Fibroblast of the aortic adventitia (primary cell): ENCODE measurements around the gene RNU1-4. TPM values are rescaled to one million over a fixed set of nuclear protein-coding genes. Genes with fewer than 3 reads are reported as not detected.
"Not testable (repeated sequence)": the region's sequence is repeated elsewhere in the genome, so short reads cannot be mapped to it uniquely, and the experiment has no call there.

Experiments used
- DNase-seq: peaks from one replicate; pipeline ENCODE4 v3.0.0-alpha.2; 2010; ENCODE audit warnings: low read depth
- H3K4me3 ChIP-seq: 2 replicates; pipeline ENCODE4 v1.5.1; 2011; ENCODE audit warnings: low read depth, mild to moderate bottlenecking, control low read depth, low read length, moderate library complexity
- total RNA-seq: library from RNA; depleted of rRNA; stranded (reverse); fragments of >200 nt; gene quantifications from 2 replicates; pipeline ENCODE4 v1.2.3, GENCODE V29; 2012; ENCODE audit warnings: low replicate concordance

The RNU1-4 gene
- total RNA-seq, 1 donor, result under 0.01 TPM

DNA sequence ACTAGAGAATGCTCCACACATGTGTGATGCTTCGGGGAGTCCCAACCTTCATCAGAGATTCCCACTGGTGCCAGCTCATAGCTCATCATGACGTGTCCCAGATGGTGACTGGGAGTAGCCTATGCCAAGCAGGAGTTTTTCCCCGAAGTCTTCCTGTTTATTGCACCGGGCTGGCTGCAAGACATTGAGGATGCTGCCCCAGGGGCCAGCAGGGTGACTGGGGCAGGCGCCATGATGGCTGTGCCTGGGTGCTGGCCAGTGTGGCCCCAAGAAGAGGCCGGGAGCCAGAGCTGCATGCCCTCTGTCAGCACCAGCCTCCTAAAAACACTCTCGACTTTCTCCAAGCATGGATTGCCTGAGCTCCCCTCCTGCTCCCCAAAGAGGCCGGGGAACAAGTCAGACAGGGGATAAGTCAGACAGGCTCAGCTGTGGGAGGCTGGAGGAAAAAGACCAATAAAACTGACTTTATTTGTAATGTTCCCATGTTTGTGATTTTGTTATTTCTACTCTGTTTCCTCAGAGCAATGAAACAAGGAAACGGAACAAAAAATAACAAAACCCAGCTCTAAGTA lies 24.0 kb downstream of the RNU1-4 start:
- DNase-seq, result peak; percentile 4
- H3K4me3 ChIP-seq, result not testable (repeated sequence)

DNA sequence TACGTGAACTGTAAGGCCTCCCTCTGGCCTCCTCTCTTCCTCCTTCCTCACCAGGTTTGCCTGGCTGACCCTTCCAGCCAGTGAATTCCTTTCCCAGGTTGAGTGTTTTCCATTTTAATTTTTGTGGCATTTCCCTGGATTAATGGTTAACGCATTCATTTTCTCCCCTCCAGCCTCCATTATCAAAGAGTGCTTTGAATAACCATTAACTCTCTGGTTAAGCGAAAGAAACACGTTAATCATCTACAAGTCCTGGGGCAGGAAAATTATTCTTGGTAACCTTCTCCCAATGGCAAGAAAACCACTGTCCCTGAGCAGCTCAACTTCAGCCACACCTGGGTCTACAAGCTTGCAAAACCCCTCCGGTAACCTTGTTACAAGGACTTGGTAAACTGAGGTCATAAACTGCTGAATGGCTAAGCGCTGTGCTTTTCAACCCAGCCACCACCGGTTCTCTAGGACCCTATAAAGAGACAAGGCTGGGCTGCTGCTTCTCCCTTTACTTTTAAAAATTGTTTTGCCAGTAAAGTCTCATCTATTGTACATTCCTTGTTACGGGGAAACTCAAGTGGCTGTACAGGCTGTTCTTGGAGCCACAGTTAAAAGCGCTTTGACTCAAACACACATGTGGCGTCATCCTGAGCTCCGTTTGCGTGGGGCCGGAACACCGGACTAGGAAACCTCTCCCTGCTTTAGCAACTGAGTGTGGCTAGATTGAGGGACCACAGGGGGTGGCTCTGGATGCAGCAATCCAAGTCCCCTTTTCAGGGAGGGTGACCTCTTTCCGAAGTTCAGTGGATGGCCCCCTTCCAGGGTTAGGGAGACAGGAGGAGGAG lies 24.7 kb downstream of the RNU1-4 start:
- DNase-seq, result not testable (repeated sequence)

DNA sequence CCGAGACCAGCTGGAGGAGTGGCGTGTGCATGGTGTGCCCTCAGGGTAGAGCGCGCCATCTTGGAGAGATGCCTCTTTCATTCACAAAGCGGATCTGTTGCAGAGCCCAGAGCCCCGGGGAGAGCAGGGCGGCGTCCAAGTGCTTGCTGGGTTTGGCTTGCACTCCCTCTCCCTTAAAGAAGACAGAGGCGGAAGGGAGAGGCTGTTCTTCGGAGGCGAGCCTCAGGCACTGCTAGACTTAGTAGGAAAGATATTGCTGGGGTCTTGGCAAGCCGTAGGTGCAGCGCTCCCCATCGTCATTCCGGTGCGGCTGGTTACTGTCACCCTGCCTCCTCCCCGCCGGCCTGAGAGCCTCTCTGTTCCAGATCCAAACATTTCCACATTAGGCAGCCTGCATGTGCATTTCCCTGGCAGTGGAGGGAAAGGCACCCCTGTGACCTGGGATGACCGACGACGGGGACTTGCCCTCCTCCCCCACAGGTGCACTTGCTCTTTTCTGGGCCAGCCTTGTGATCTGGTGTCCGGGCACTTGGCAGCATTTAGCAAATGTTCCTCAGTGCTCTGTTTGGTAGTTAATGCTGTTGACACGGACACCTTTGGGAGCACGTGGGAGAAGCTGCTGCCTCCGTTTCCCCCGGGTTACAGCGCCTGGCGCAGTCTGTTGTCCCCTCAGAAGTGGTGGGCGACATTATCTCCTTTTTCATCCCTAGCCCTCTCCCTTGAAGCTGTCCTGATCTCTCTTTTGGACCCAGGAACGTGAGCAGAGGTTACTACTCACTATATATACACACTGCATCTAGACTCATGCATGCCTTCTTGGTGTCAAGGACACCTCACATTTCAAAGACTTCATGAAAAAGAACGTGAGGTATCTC lies 25.7 kb downstream of the RNU1-4 start:
- peak; percentile 18 for DNase-seq
- H3K4me3 ChIP-seq, result not testable (repeated sequence)

More for the DNA sequence above, 24.7 kb downstream of the RNU1-4 start:
- not testable (repeated sequence) for H3K4me3 ChIP-seq

DNA sequence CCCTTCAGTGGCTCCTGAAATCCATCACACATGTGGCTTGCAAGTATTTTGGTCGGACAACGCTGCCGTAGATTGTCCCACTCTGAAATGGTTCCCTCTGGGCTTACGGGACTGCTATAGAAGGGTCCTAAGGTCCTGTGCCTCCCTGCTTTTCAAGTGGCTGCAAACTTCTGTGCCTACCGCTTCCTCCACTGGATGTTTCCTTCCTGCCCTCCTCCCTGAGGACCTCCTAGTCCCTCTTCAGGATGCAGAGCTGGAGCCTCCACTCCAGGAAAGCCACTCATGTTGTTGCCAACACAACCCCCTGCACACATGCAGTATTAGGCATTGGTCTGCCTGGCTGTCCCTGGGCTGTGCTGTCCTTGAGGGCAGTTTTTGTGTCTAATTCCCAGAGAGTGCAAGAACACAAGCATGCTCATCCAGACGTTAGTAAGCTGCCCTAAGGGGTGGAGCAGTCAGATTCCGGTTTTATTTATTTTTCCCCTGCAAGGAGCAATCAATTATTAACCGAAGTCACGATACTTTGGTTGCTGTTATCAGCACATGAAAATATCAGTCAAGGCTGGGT lies 26.5 kb downstream of the RNU1-4 start:
- not testable (repeated sequence) for DNase-seq

DNA sequence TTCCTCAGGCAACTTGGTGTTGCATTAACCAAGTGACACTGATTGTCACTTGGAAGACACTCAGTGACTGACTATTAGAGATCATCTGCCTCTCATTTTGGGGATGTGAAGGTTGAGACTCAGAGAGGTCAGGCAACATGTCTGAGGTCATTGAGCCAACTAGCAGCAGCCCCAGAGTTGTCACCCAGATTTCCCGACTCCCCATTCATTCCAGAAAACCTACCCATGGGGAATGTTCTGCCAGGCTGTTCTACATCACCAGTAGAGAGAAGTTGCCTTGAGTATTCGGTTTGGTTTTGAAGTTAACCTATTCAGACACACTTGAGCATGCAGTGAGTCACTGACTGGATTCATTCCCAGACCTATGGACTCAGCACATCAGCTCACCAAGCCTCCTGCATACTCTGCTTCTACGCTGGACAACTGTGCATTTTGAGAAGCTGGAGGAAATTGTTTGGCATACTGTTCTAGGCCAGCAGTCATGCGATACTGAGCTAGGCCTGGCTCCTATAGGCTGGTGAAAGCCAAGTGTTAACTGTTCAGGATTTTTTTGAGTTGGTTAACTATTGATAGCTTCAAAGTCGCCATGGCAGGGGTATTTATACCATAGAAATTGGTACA lies 29.9 kb downstream of the RNU1-4 start:
- H3K4me3 ChIP-seq, result not testable (repeated sequence)
- DNase-seq, result peak; percentile 87

More for the DNA sequence above, 26.5 kb downstream of the RNU1-4 start:
- H3K4me3 ChIP-seq, result not testable (repeated sequence)

DNA sequence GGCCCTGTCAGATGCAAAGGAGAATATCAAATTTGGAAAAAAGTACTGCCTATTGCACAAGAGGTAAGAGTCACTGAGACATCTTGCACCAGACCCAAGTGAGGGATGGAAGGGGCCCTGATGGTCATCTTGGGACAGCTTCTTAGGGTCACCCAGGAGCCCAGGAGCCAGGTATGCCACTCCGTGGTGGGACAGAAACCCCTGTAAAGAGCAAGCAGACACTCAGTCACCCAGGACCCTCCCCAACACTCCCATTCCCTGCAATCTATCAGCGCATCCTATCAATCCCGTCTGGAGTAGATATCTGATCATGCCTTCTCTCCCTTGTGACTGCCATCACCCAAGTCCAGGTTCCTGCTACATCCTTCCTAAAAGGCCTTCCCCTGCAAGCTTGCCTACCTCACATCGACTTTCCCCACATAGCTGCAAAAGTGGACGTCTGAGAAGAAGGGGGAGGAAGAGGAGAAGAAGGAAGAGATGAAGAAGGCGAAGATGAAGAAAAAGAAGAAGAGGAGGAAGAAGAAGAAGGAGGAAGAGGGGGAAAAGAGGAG lies 30.7 kb downstream of the RNU1-4 start:
- DNase-seq, H3K4me3 ChIP-seq: not testable (repeated sequence)

DNA sequence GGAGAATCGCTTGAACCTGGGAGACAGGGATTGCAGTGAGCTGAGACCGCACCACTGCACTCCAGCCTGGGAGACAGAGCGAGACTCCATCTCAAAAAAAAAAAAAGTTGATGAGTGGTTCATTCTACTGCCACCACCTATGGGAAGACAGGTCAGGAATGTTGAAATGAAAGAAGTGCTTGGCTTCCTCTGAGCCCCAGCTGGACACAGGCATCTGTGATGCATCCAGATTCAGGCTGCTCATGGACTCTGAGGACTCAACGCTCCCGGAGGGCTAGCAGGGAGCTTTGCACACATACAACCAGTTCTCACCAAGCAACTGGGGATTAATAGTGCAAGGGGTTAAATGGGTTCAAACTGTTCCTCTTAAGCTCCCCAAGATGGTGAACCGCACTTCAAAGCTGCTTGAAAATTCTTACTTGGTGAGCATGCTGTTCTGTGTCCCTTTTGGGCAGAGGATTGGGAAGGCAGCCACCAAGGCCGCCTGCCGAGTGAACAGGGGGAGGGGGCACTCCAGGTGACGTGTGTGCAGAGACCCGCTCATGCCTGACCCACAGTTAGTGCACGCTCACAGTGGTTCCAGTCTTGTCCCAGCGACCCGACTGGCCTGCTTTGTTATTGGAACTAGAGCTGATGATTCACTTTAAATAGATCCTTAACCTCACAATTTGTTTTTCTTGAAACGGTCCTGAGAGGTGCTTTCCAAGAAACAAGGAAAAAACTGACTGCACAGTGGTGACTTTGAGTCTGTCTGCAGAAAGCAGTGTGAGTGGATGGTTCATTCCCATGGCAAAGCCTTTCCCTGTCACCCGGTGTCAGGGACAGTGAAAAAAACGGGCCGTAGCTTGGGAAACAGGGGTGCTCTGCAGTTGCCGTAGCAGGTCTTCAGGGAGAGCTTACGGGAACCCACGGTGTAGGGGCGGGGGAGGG lies 32.2 kb downstream of the RNU1-4 start:
- peak; percentile 18 for DNase-seq
- H3K4me3 ChIP-seq, result not testable (repeated sequence)

DNA sequence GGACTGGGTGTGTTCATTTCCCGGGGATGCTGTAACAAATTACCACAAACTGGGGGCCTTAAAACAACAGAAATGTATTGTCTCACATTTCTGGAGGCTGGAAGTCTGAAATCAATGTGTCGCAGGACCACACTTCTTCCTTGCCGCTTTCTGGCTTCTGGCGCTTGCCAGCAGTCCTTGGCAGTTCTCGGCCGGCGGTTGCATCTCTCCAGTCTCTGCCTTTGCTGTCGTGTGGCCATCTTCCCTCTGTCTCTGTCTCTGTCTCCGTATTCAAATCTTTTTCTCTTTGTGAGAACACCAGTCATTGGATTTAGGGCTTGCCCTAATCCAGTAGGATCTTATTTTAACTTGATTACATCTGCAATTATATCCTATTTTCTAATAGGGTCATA lies 32.9 kb downstream of the RNU1-4 start:
- not testable (repeated sequence) for DNase-seq, H3K4me3 ChIP-seq

DNA sequence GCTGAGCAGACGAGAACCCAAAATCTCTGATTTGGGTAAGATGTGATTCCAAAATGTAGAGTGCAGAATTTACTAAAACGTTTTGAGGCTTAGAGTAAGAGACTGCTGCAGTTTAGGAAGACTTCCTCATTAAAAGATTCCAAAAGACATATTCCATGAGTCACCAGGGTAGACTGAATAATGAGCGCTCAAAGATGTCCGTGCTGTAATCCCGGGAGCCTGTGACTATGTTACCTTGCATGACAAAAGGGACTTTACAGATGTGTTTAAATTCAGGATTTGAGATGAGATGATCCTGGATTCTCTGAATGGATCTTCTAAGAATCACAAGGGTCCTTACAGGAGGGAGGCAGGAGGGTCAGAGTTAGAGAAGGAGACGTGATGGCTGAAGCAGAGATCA lies 33.4 kb downstream of the RNU1-4 start:
- DNase-seq, H3K4me3 ChIP-seq: not testable (repeated sequence)

DNA sequence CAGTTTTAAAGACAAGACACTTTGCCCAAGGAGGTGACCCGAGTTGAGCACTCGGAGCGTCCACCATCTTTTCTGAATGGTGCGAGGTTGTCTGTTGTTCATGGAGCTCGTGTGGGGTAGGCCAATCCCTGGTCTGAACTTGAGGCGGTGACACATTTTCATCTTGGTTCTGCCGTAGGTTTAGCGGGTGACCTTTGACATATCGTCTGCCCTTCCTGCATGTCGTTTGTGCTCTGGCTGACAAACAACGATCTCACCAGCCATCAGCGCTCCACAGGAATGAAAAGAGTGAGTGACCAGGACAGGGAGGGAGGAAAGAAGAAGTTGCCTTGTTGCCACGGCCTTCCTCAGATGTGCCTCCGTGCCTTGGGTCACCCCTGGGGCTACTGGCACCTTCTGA lies 34.5 kb downstream of the RNU1-4 start:
- H3K4me3 ChIP-seq, DNase-seq: not testable (repeated sequence)

DNA sequence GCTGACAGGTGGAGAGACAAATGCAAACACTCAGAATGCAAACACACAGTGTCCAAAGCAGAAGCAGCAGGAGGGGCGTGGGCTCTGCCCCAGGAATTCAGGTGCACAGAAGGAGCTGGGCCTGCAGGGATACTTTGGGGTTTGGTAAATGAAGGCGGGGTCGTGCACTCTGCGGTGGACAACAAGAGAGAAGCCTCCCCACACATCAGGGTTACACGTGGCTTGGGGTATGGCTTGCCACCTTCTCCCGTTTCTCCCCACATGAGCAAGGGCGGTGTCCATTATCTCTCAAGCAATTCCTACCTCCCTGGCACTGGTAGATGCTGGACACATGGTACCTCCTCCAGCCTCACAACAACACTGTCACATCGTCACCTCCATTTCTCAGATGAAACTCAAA lies 35.0 kb downstream of the RNU1-4 start:
- H3K4me3 ChIP-seq, DNase-seq: not testable (repeated sequence)

DNA sequence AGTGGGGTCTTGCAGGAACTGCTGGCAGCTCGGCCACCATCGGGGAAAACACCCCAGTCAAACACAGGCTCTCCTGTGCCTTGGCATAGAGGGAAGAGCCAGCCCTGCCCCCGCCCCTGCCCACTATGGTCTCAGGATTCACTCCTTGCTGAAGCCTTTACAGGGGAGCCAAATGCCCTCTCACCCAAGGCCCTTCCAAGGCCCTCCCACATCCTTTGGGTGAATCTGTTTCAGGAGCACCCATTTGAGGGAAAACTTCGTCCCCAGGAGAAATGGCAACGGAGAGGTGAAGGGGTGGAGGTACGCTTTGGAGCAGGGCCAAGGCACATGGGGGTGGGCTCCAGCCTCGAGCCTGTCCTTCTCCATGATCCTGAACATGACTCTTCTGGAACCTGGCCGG lies 35.9 kb downstream of the RNU1-4 start:
- not testable (repeated sequence) for DNase-seq, H3K4me3 ChIP-seq

DNA sequence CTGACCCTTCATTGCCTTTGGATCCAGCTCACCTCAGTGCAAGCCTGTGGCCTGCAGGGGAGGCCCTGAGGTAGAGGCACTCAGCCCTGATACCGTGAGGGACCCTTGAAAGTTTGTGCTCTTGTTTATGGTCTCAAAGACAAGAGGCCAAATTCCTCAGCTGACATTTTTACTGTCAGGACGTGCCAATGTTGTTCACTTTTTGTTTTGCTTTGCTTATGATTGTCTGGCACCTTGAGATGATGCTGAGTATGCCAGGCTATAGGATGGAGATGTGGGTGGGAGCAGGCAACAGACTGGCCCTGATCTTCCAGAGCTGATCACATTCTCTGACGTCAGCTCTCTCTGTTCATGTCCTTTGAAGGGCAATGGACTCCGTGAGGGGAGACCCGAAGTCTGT lies 36.5 kb downstream of the RNU1-4 start:
- not testable (repeated sequence) for H3K4me3 ChIP-seq, DNase-seq

DNA sequence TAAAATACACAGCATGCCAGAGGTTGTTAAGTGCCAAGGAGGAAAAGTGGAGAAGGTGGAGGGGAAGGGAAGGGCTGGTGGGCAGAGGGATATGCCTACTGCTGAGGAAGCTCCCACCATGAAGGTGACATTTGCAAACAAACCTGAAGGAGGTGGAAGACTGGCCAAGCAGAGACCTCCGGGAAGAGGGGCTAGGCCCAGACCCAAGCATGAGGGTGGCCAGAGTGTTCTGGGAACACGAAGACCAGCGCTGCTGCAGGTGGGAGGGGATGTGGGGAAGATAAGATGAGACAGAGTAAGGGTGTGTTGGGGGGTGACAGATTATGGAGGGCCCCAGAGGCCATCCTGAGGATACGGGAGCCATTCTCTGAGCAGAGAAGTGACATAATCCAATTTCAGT lies 37.5 kb downstream of the RNU1-4 start:
- not testable (repeated sequence) for H3K4me3 ChIP-seq, DNase-seq

DNA sequence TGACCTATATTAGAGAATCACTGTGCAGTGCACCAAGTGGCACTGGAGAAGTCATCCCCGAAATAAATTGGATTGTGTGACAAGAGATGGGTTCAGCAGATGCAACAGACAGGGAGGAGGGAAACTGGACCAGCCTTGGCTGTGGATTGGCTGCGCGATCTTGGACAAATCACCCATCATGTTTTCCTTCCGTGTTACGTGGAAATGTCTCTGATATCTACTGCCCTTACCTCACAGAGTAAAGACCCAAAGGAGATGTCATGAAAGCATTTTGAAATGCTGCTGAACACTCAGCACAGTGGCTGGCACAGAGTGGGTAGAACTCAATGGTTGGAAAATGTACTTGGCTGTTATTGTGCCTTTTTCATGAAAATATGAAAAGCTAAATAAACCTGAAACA lies 39.2 kb downstream of the RNU1-4 start:
- not testable (repeated sequence) for H3K4me3 ChIP-seq, DNase-seq

DNA sequence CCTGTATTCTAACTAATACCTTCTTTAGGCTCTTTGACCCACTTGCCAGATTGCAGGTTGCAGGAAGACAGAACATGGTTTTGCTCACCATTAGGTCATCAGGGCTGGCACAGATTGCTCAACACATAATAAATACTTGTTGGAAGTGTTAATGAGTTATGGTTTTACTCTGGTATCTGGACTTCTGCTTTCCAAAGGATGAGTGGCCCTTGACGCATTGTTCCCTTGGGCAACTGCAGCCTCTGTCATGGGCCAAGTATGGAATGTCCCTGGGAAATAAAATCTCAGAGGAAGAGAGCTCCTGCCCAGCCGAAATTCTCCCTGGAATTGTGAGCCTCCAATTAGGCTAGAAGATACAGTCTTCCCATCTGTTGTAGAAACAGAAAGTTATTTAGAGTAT lies 40.7 kb downstream of the RNU1-4 start:
- not testable (repeated sequence) for DNase-seq, H3K4me3 ChIP-seq

DNA sequence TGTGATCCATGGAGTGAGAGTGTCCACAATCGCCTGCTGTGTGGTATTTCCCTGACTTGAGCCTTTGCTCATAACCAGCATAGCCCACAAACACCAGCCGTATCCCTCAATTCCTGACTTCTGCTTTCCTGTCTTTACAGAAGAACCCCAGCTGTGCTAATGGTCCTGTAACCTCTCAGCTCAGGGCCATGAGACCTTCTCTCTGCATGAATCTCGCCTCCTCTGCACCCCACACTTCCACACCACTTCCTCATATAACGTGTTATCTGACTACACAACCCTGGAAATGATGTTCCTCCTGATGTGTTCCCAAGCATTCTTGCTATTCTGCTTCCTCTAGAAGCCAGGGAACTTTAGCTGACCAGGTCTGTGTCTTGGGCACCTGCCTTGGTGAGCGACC lies 41.3 kb downstream of the RNU1-4 start:
- not testable (repeated sequence) for H3K4me3 ChIP-seq, DNase-seq
